Measurements from ENCODE around the gene HMSD. TPM values are rescaled to one million over a fixed set of nuclear protein-coding genes. Genes with fewer than 3 reads are reported as not detected.

Gene HMSD
- total and polyA plus RNA-seq, 2 experiments from 2014 or later, result not detected

DNA sequence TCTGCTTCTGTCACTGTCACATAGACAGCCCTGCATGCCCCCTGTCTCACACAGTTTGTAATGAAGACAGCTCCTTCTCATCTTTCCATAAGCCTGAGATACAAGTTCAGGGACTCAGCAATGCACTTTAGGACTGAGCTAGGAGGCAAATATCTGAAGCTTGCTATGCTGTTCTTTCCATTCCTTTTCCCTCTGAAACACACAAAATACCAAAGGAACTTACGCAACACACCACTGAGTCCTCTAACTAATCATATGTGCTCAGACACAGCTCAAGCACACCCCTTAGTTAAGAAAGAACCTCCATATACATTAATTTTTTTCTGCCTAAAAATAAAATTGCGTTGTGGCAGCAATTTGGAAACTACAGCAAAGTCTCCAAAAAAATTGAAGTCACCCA, 38.6 kb downstream of the HMSD start:
- Histone ChIP-seq H3K4me3 (no peak overlapping the region), H3K27ac (no peak overlapping the region), H3K27me3 (no peaks in the 10 kb centered on the region), H3K36me3 (no peaks in the 10 kb centered on the region), H3K4me1 (ENCODE audit: low read depth) (no peaks in the 10 kb centered on the region), H3K9me3 (ENCODE audit: low read depth) (no peaks in the 10 kb centered on the region)
- TF ChIP-seq, protein P1, sequence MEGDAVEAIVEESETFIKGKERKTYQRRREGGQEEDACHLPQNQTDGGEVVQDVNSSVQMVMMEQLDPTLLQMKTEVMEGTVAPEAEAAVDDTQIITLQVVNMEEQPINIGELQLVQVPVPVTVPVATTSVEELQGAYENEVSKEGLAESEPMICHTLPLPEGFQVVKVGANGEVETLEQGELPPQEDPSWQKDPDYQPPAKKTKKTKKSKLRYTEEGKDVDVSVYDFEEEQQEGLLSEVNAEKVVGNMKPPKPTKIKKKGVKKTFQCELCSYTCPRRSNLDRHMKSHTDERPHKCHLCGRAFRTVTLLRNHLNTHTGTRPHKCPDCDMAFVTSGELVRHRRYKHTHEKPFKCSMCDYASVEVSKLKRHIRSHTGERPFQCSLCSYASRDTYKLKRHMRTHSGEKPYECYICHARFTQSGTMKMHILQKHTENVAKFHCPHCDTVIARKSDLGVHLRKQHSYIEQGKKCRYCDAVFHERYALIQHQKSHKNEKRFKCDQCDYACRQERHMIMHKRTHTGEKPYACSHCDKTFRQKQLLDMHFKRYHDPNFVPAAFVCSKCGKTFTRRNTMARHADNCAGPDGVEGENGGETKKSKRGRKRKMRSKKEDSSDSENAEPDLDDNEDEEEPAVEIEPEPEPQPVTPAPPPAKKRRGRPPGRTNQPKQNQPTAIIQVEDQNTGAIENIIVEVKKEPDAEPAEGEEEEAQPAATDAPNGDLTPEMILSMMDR (IDR thresholded peaks at IDR 0.05; ENCODE audit: low read depth, low read length), result no peak
- peak in 1 of 2 donors; percentile 41 for DNase-seq (ENCODE audit: low read depth in 1 of 2, low spot score in 1 of 2)

DNA sequence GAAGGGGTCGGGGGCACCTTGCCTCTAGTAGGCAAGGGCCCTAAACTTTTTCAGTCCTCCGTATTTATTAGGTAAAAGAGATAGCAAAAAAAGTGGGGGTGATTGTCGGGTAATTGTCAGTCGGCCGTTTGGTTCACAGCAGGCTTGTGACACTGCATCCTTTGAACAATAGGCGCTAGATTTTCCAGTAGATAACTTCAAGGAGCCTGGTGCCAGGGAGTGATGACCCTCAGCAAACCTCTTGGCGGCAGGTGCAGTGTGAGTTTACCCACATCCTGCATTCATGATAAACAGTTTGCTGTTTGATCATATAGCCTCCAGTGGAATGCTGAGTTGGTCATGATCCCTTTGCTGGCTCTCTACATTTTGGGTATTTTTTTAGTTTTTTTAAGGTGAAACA, 43.6 kb downstream of the HMSD start:
- no peaks in the 10 kb centered on the region for H3K9me3 ChIP-seq (ENCODE audit: low read depth)
- TF ChIP-seq, protein P1 (IDR thresholded peaks at IDR 0.05; ENCODE audit: low read depth, low read length), result no peak
- H3K27me3 ChIP-seq, result no peaks in the 10 kb centered on the region
- no peaks in the 10 kb centered on the region for H3K4me1 ChIP-seq (ENCODE audit: low read depth)
- no peaks in the 10 kb centered on the region for H3K36me3 ChIP-seq
- no peak overlapping the region for H3K4me3 ChIP-seq
- no peak for DNase-seq (ENCODE audit: low read depth in 1 of 2, low spot score in 1 of 2)
- no peak overlapping the region for H3K27ac ChIP-seq

GRCh38 chr18:63994783-63995399, 45.8 kb downstream of the HMSD start:
- Histone ChIP-seq H3K4me1 (ENCODE audit: low read depth) (no peaks in the 10 kb centered on the region), H3K27ac (no peak overlapping the region), H3K36me3 (no peaks in the 10 kb centered on the region), H3K9me3 (ENCODE audit: low read depth) (no peaks in the 10 kb centered on the region), H3K27me3 (no peaks in the 10 kb centered on the region), H3K4me3 (no peak overlapping the region)
- TF ChIP-seq, protein P1 (IDR thresholded peaks at IDR 0.05; ENCODE audit: low read depth, low read length), result peak; percentile 93
- peak; percentile 59 to 73 for DNase-seq (ENCODE audit: low read depth in 1 of 2, low spot score in 1 of 2)

GRCh38 chr18:63997041-63997440, 47.9 kb downstream of the HMSD start:
- DNase-seq (ENCODE audit: low read depth in 1 of 2, low spot score in 1 of 2), result no peak
- Histone ChIP-seq H3K4me1 (ENCODE audit: low read depth) (no peaks in the 10 kb centered on the region), H3K27me3 (no peaks in the 10 kb centered on the region), H3K4me3 (no peak overlapping the region), H3K36me3 (no peaks in the 10 kb centered on the region), H3K9me3 (ENCODE audit: low read depth) (no peaks in the 10 kb centered on the region), H3K27ac (no peak overlapping the region)
- TF ChIP-seq, protein P1 (IDR thresholded peaks at IDR 0.05; ENCODE audit: low read depth, low read length), result no peak

GRCh38 chr18:63997606-63998005, 48.5 kb downstream of the HMSD start:
- H3K4me3 ChIP-seq, result no peak overlapping the region
- no peaks in the 10 kb centered on the region for H3K4me1 ChIP-seq (ENCODE audit: low read depth)
- H3K9me3 ChIP-seq (ENCODE audit: low read depth), result no peaks in the 10 kb centered on the region
- H3K27ac ChIP-seq, result no peak overlapping the region
- H3K27me3 ChIP-seq, result no peaks in the 10 kb centered on the region
- H3K36me3 ChIP-seq, result no peaks in the 10 kb centered on the region
- TF ChIP-seq, protein P1 (IDR thresholded peaks at IDR 0.05; ENCODE audit: low read depth, low read length), result no peak
- DNase-seq (ENCODE audit: low read depth in 1 of 2, low spot score in 1 of 2), result no peak

Measured in cardiac muscle cell (in vitro differentiated cells and primary cell).